CD4-positive, alpha-beta T cell treated with Interleukin-6 for 4 hours (primary cell): Measurements from ENCODE around the gene RPA4.
"Not testable (repeated sequence)": the region's sequence is repeated elsewhere in the genome, so short reads cannot be mapped to it uniquely, and the experiment has no call there.

Experiments used
- DNase-seq: peaks from one replicate; pipeline ENCODE4 v3.0.0-alpha.2; 2020; ENCODE audit warnings: mixed read lengths

Gene RPA4

GRCh38 chrX:96883608-96884007, at the start of gene RPA4:
RPA4 (plus strand) TSS chrX:96883908; CDS start chrX:96884311, 403 bp downstream.
- DNase-seq, result no peak

GRCh38 chrX:96834137-96834536, 49.6 kb upstream of the RPA4 start:
- no peak for DNase-seq

GRCh38 chrX:96835660-96836289, 47.9 kb upstream of the RPA4 start:
- no peak for DNase-seq

- DNase-seq, result no peak
These were observed 45.9 kb upstream of the RPA4 start for GRCh38 chrX:96837808-96838207.

- DNase-seq, result no peak
These were observed 45.2 kb upstream of the RPA4 start for GRCh38 chrX:96838537-96838936.

GRCh38 chrX:96841325-96841724, 42.4 kb upstream of the RPA4 start:
- DNase-seq, result no peak

GRCh38 chrX:96841866-96842265, 41.8 kb upstream of the RPA4 start:
- not testable (repeated sequence) for DNase-seq

- DNase-seq, result no peak
These were observed 40.1 kb upstream of the RPA4 start for GRCh38 chrX:96843566-96843965.

- no peak for DNase-seq
These were observed 36.9 kb upstream of the RPA4 start for GRCh38 chrX:96846841-96847240.

- not testable (repeated sequence) for DNase-seq
These were observed 24.3 kb upstream of the RPA4 start for GRCh38 chrX:96859422-96859821.

- no peak for DNase-seq
These were observed 22.5 kb upstream of the RPA4 start for GRCh38 chrX:96861218-96861617.

- DNase-seq, result no peak
These were observed 22.0 kb upstream of the RPA4 start for GRCh38 chrX:96861661-96862060.

GRCh38 chrX:96884027-96884426, 319 bp downstream of the RPA4 start:
- no peak for DNase-seq

- DNase-seq, result no peak
These were observed 6.0 kb downstream of the RPA4 start for GRCh38 chrX:96889726-96890125.

GRCh38 chrX:96906741-96907140, 23.0 kb downstream of the RPA4 start:
- no peak for DNase-seq

- no peak for DNase-seq
These were observed 24.0 kb downstream of the RPA4 start for GRCh38 chrX:96907516-96908272.

- DNase-seq, result no peak
These were observed 25.6 kb downstream of the RPA4 start for GRCh38 chrX:96909291-96909690.

GRCh38 chrX:96918864-96919263, 35.2 kb downstream of the RPA4 start:
- no peak for DNase-seq

GRCh38 chrX:96919672-96920071, 36.0 kb downstream of the RPA4 start:
- DNase-seq, result no peak

- no peak for DNase-seq
These were observed 40.9 kb downstream of the RPA4 start for GRCh38 chrX:96924581-96924980.

- no peak for DNase-seq
These were observed 45.3 kb downstream of the RPA4 start for GRCh38 chrX:96929036-96929435.
